Fibroblast of pulmonary artery (primary cell): ENCODE results near the gene PLA2G12A.

ENCODE experiments used
- DNase-seq: peaks from one replicate; pipeline ENCODE4 v3.0.0-alpha.2; 2010; ENCODE audit warnings: low read depth
- H3K4me3 ChIP-seq: replicated peaks from 2 replicates; pipeline ENCODE4 v1.5.1; 2011; ENCODE audit warnings: low read depth, mild to moderate bottlenecking, control low read depth, low read length, moderate library complexity
- CTCF ChIP-seq: IDR thresholded peaks from 2 replicates; pipeline ENCODE4 v1.5.1; 2011; ENCODE audit warnings: mild to moderate bottlenecking, control low read depth, low read length, inconsistent platforms; ENCODE audit errors: missing control alignments

The PLA2G12A gene

GRCh38 chr4:109676886-109677285 lies 53.0 kb downstream of the PLA2G12A start:
- DNase-seq, result no peak
- no peak overlapping the region for H3K4me3 ChIP-seq
- no peak for TF ChIP-seq CTCF

GRCh38 chr4:109675843-109676242 lies 54.0 kb downstream of the PLA2G12A start:
- TF ChIP-seq CTCF, result no peak
- DNase-seq, result no peak
- H3K4me3 ChIP-seq, result no peak overlapping the region

- no peak for TF ChIP-seq CTCF
- no peak for DNase-seq
- H3K4me3 ChIP-seq, result no peak overlapping the region
Measured at GRCh38 chr4:109675181-109675580, 54.7 kb downstream of the PLA2G12A start.

- TF ChIP-seq CTCF, result no peak
- no peak overlapping the region for H3K4me3 ChIP-seq
- DNase-seq, result no peak
Measured at GRCh38 chr4:109673303-109673702, 56.6 kb downstream of the PLA2G12A start.

- TF ChIP-seq CTCF, result no peak
- H3K4me3 ChIP-seq, result no peak overlapping the region
- peak; percentile 39 for DNase-seq
Measured at GRCh38 chr4:109672169-109672930, 57.5 kb downstream of the PLA2G12A start.

- TF ChIP-seq CTCF, result no peak
- no peak for DNase-seq
Measured at GRCh38 chr4:109671350-109671749, 58.5 kb downstream of the PLA2G12A start.

More at GRCh38 chr4:109671350-109671749, 58.5 kb downstream of the PLA2G12A start:
- no peak overlapping the region for H3K4me3 ChIP-seq
